ENCODE measurements around the gene GLRB. TPM values are rescaled to one million over a fixed set of nuclear protein-coding genes. Genes with fewer than 3 reads are reported as not detected.

Gene GLRB
- total RNA-seq, 1 experiment from 2014 or later, result 1.8 TPM

GRCh38 chr4:157185363-157185762 lies 109.4 kb downstream of the GLRB start:
- no peaks in the 10 kb centered on the region for H3K27me3 ChIP-seq (ENCODE audit: control insufficient read depth, insufficient read depth, low read length)
- TF ChIP-seq POLR2AphosphoS5 (IDR thresholded peaks at IDR 0.05; ENCODE audit: low read depth, low read length), result no peak
- TF ChIP-seq CTCF (IDR thresholded peaks at IDR 0.05), result no peak
- no peak for TF ChIP-seq TCF7L2 (IDR thresholded peaks at IDR 0.05; ENCODE audit: low read depth, low read length)
- no peak for TF ChIP-seq SIN3A (IDR thresholded peaks at IDR 0.05; ENCODE audit: borderline replicate concordance, insufficient read depth, low read depth, low read length)
- no peak for TF ChIP-seq REST (IDR thresholded peaks at IDR 0.05; ENCODE audit: insufficient read depth in 1 of 2, low read depth in 2 of 2, low read length in 1 of 2)
- DNase-seq (ENCODE audit: low read depth, low spot score), result no peak
- POLR2A ChIA-PET, result no interaction called here
- in situ Hi-C loops (cut with HindIII; ENCODE audit: low pct_unique_long_range_greater_than_20kb, low sequenced_read_pairs), result no loop called here
- no peak overlapping the region for H3K4me3 ChIP-seq (ENCODE audit: low read depth in 2 of 2, low read length in 2 of 2)
- CTCF ChIA-PET, result no interaction called here
- intact Hi-C loops (cut with micrococcal nuclease; ENCODE audit: unreplicated experiment), result no loop called here
- no TSS peak for BruUV-seq (replicated peaks)
- no peak for ATAC-seq
- no peaks in the 10 kb centered on the region for H3K9me3 ChIP-seq (ENCODE audit: control insufficient read depth, insufficient read depth, low read depth, low read length)
- no peaks in the 10 kb centered on the region for H3K36me3 ChIP-seq (ENCODE audit: control insufficient read depth, insufficient read depth, low read length)
- H3K4me1 ChIP-seq (ENCODE audit: control insufficient read depth, insufficient read depth, low read length), result no peaks in the 10 kb centered on the region
- H3K27ac ChIP-seq (ENCODE audit: low read length), result no peak overlapping the region

- no peaks in the 10 kb centered on the region for H3K27me3 ChIP-seq (ENCODE audit: control insufficient read depth, insufficient read depth, low read length)
- intact Hi-C loops (cut with micrococcal nuclease; ENCODE audit: unreplicated experiment) (no loop called here), in situ Hi-C loops (cut with HindIII; ENCODE audit: low pct_unique_long_range_greater_than_20kb, low sequenced_read_pairs) (no loop called here)
- no peak for TF ChIP-seq TCF7L2 (IDR thresholded peaks at IDR 0.05; ENCODE audit: low read depth, low read length)
- H3K27ac ChIP-seq (ENCODE audit: low read length), result no peak overlapping the region
- ChIA-PET POLR2A (no interaction called here), CTCF (no interaction called here)
- DNase-seq (ENCODE audit: low read depth, low spot score) (no peak), ATAC-seq (no peak)
- no TSS peak for BruUV-seq (replicated peaks)
- H3K4me3 ChIP-seq (ENCODE audit: low read depth in 2 of 2, low read length in 2 of 2), result no peak overlapping the region
- H3K4me1 ChIP-seq (ENCODE audit: control insufficient read depth, insufficient read depth, low read length), result no peaks in the 10 kb centered on the region
- H3K36me3 ChIP-seq (ENCODE audit: control insufficient read depth, insufficient read depth, low read length), result no peaks in the 10 kb centered on the region
- no peaks in the 10 kb centered on the region for H3K9me3 ChIP-seq (ENCODE audit: control insufficient read depth, insufficient read depth, low read depth, low read length)
These were observed 119.4 kb downstream of the GLRB start for GRCh38 chr4:157195374-157195773.

GRCh38 chr4:157196046-157196445 lies 120.1 kb downstream of the GLRB start:
- POLR2A ChIA-PET, result no interaction called here
- intact Hi-C loops (cut with micrococcal nuclease; ENCODE audit: unreplicated experiment) (no loop called here), in situ Hi-C loops (cut with HindIII; ENCODE audit: low pct_unique_long_range_greater_than_20kb, low sequenced_read_pairs) (no loop called here)
- no peak for DNase-seq (ENCODE audit: low read depth, low spot score)
- Histone ChIP-seq H3K4me3 (ENCODE audit: low read depth in 2 of 2, low read length in 2 of 2) (no peak overlapping the region), H3K9me3 (ENCODE audit: control insufficient read depth, insufficient read depth, low read depth, low read length) (no peaks in the 10 kb centered on the region), H3K4me1 (ENCODE audit: control insufficient read depth, insufficient read depth, low read length) (no peaks in the 10 kb centered on the region), H3K27ac (ENCODE audit: low read length) (no peak overlapping the region), H3K36me3 (ENCODE audit: control insufficient read depth, insufficient read depth, low read length) (no peaks in the 10 kb centered on the region), H3K27me3 (ENCODE audit: control insufficient read depth, insufficient read depth, low read length) (no peaks in the 10 kb centered on the region)
- BruUV-seq (replicated peaks), result no TSS peak
- CTCF ChIA-PET, result no interaction called here
- TF ChIP-seq POLR2AphosphoS5 (IDR thresholded peaks at IDR 0.05; ENCODE audit: low read depth, low read length), result no peak
- no peak for TF ChIP-seq TCF7L2 (IDR thresholded peaks at IDR 0.05; ENCODE audit: low read depth, low read length)
- TF ChIP-seq SIN3A (IDR thresholded peaks at IDR 0.05; ENCODE audit: borderline replicate concordance, insufficient read depth, low read depth, low read length), result no peak
- no peak for TF ChIP-seq CTCF (IDR thresholded peaks at IDR 0.05)
- TF ChIP-seq REST (IDR thresholded peaks at IDR 0.05; ENCODE audit: insufficient read depth in 1 of 2, low read depth in 2 of 2, low read length in 1 of 2), result no peak
- ATAC-seq, result no peak
